K562 (cell line): Measurements from ENCODE around the gene EPHA2. TPM values are rescaled to one million over a fixed set of nuclear protein-coding genes. Genes with fewer than 3 reads are reported as not detected.

Source experiments
- ATF1 ChIP-seq, 2 experiments: fragments of 450-650 bp in 1 of 2; IDR thresholded peaks; 2 replicates each; pipeline ENCODE4 v1.6.1; 2016; ENCODE audit warnings: missing compliant biosample characterization in 1 of 2, missing genetic modification characterization in 1 of 2
- BRCA1 ChIP-seq, 2 experiments: fragments of 450-650 bp in 1 of 2; sonication (generic) in 1 of 2; formaldehyde crosslinking in 1 of 2; IDR thresholded peaks; 2 replicates each; pipeline versions ENCODE4 v1.5.0 to v1.6.1; 2017 to 2020; ENCODE audit warnings: mild to moderate bottlenecking in 1 of 2, missing genetic modification reagents in 1 of 2
- BRD9 ChIP-seq: fragments of 450-650 bp; IDR thresholded peaks from 2 replicates; pipeline ENCODE4 v1.6.1; 2018; ENCODE audit warnings: low read depth; ENCODE audit not compliant: partially characterized antibody
- CEBPB ChIP-seq: fragments of 450-650 bp; IDR thresholded peaks from 2 replicates; pipeline ENCODE4 v1.6.1; 2016; ENCODE audit warnings: missing genetic modification characterization, missing compliant biosample characterization
- CHAMP1 ChIP-seq: fragments of 450-650 bp; IDR thresholded peaks from 2 replicates; pipeline ENCODE4 v1.6.1; 2016; ENCODE audit warnings: mild to moderate bottlenecking
- ETS2 ChIP-seq: IDR thresholded peaks from 2 replicates; pipeline ENCODE4 v1.6.1; 2016; ENCODE audit warnings: borderline replicate concordance, missing genetic modification characterization, mild to moderate bottlenecking, moderate library complexity, missing compliant biosample characterization; ENCODE audit not compliant: poor library complexity, severe bottlenecking
- HMBOX1 ChIP-seq: sonication (generic); IDR thresholded peaks from 2 replicates; pipeline ENCODE4 v1.6.1; 2016
- HNRNPLL ChIP-seq: fragments of 200-400 bp; formaldehyde crosslinking; IDR thresholded peaks from 2 replicates; pipeline ENCODE4 v1.6.1; 2017; ENCODE audit warnings: low read length, low read depth, mild to moderate bottlenecking; ENCODE audit not compliant: poor library complexity, severe bottlenecking
- MCM7 ChIP-seq, 2 experiments: fragments of 450-650 bp; IDR thresholded peaks; 2 replicates each; pipeline ENCODE4 v1.6.1; 2016 to 2018
- NCOA2 ChIP-seq, 2 experiments: fragments of 450-650 bp; IDR thresholded peaks; 2 replicates each; pipeline ENCODE4 v1.6.1; 2018; ENCODE audit warnings: mild to moderate bottlenecking in 2 of 2, moderate library complexity in 1 of 2; ENCODE audit not compliant: partially characterized antibody in 2 of 2
- NUFIP1 ChIP-seq: fragments of 450-650 bp; IDR thresholded peaks from 2 replicates; pipeline ENCODE4 v1.6.1; 2018; ENCODE audit not compliant: partially characterized antibody
- POLR2G ChIP-seq: fragments of 200-400 bp; formaldehyde crosslinking; IDR thresholded peaks from 2 replicates; pipeline ENCODE4 v1.6.1; 2017; ENCODE audit warnings: low read depth, mild to moderate bottlenecking, antibody characterized with exemption, low read length, moderate library complexity
- RBM14 ChIP-seq: fragments of 200-400 bp; formaldehyde crosslinking; IDR thresholded peaks from 2 replicates; pipeline ENCODE4 v1.6.1; 2018; ENCODE audit warnings: low read depth, mild to moderate bottlenecking, low read length, moderate library complexity, borderline replicate concordance; ENCODE audit not compliant: insufficient read depth
- RBM34 ChIP-seq: fragments of 200-400 bp; formaldehyde crosslinking; IDR thresholded peaks from 2 replicates; pipeline ENCODE4 v1.6.1; 2018; ENCODE audit warnings: low read length, borderline replicate concordance; ENCODE audit not compliant: insufficient read depth
- ZBTB26 ChIP-seq: fragments of 450-650 bp; formaldehyde crosslinking; IDR thresholded peaks from 2 replicates; pipeline ENCODE4 v1.4.0; 2022; ENCODE audit warnings: missing genetic modification characterization
- ZNF212 ChIP-seq: fragments of 450-650 bp; formaldehyde crosslinking; IDR thresholded peaks from 2 replicates; pipeline ENCODE4 v1.4.0; 2020; ENCODE audit warnings: mild to moderate bottlenecking
- ZNF316 ChIP-seq: fragments of 450-650 bp; IDR thresholded peaks from 2 replicates; pipeline ENCODE4 v1.6.1; 2016
- polyA plus RNA-seq, 8 experiments: library from polyadenylated mRNA; depleted of rRNA in 4 of 8; stranded (reverse) in 5 of 8; unstranded in 3 of 8; fragments of >200 nt; fragmentation: Nextera tagmentation in 2 of 8; fragmentation: Illumina TruSeq in 1 of 8; extraction: Ambion mirVana in 2 of 8; extraction: Trizol in 1 of 8; gene quantifications; 2 replicates each; pipeline versions ENCODE4 v1.2.1 to v1.2.3, GENCODE V29; 2011 to 2014; ENCODE audit warnings: inconsistent platforms in 1 of 8, missing spikeins in 1 of 8
- total RNA-seq, 7 experiments: library from RNA; depleted of rRNA in 6 of 7; stranded (reverse); fragments of >200 nt in 6 of 7; fragmentation: Illumina TruSeq in 2 of 7; extraction: Trizol in 2 of 7; gene quantifications; 2 replicates each; pipeline versions ENCODE4 v1.2.1 to v1.2.3, GENCODE V29; 2011 to 2021; ENCODE audit warnings: low replicate concordance in 1 of 7
- TF ChIP-seq, protein P1 (sequence below): sonication (generic); formaldehyde crosslinking; IDR thresholded peaks from 2 replicates; pipeline ENCODE4 v1.8.1; 2022; ENCODE audit warnings: missing genetic modification reagents
- TF ChIP-seq, protein P2 (sequence below), 2 experiments: fragments of 450-650 bp in 1 of 2; sonication (generic) in 1 of 2; formaldehyde crosslinking; conservative IDR thresholded peaks; 2 replicates each; pipeline versions ENCODE4 v1.4.0 to v1.8.1; 2020 to 2022; ENCODE audit warnings: mild to moderate bottlenecking in 1 of 2, missing genetic modification reagents in 1 of 2

EPHA2 gene
- total and polyA plus RNA-seq, 9 of the 15 experiments (the other 6 are each of a cell fraction or from before 2014, with no cell fraction given) = 0.04 to 0.40 (median 0.07) TPM; not detected in 4

DNA sequence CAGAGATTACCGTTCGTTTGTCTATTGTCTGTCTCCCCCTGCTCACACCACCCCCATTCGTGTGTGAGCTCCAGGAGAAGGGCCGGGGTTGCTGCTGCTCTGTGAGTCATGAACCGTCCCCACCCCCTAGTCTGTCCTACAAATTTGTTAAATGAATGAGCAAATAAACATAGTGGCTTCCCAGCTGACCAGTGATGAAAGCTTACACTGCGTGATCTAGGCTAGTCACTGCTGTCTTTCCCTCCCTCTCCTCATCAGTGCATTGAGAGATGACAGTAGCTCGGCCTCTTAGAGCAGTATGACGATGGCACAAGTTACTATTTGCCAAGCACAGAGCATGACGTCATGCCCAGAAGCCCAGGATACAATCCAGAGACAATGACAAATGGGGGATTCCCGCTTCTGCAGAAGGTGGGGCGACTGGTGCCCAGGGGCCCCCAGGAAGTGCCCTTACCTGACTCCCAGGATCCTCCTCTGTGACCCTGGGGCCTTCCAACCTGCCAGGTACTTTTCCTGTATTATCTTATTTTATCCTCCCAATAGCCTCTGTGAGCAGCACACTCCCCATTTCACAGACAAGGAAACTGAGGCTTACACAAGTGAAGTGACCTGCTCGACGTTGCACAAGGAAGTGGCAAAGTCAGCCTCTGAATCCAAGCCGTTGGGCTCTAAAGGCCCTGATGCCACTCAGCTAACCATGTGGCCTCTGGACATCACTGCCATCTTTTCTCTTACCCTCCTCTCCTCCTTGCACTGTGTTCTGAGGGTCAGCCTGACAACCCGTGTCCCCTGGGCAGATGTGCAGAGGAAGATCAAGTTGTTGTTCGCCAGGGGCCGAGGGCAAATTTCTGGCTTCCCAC, 8.6 kb upstream of the EPHA2 start (continued):
- TF ChIP-seq ETS2 = no peak
- no peak for TF ChIP-seq BRD9
- no peak for TF ChIP-seq CHAMP1
- TF ChIP-seq RBM34 = no peak
- TF ChIP-seq, protein P1, sequence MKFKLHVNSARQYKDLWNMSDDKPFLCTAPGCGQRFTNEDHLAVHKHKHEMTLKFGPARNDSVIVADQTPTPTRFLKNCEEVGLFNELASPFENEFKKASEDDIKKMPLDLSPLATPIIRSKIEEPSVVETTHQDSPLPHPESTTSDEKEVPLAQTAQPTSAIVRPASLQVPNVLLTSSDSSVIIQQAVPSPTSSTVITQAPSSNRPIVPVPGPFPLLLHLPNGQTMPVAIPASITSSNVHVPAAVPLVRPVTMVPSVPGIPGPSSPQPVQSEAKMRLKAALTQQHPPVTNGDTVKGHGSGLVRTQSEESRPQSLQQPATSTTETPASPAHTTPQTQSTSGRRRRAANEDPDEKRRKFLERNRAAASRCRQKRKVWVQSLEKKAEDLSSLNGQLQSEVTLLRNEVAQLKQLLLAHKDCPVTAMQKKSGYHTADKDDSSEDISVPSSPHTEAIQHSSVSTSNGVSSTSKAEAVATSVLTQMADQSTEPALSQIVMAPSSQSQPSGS (CRISPR knock-in tag) = peak; percentile 69; the same call in 1 of the 2 replicates
- TF ChIP-seq ZBTB26 (CRISPR knock-in tag) = no peak
- no peak for TF ChIP-seq ZNF212 (CRISPR knock-in tag)
- TF ChIP-seq ZNF316 = peak; percentile 14; the same call in 1 of the 2 replicates
- TF ChIP-seq, protein P2, sequence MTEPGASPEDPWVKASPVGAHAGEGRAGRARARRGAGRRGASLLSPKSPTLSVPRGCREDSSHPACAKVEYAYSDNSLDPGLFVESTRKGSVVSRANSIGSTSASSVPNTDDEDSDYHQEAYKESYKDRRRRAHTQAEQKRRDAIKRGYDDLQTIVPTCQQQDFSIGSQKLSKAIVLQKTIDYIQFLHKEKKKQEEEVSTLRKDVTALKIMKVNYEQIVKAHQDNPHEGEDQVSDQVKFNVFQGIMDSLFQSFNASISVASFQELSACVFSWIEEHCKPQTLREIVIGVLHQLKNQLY (CRISPR knock-in tag; conservative IDR thresholded peaks at IDR 0.05) = no peak
- TF ChIP-seq HMBOX1 = peak; percentile 77; the same call in 1 of the 2 replicates
- TF ChIP-seq RBM14 = no peak
- TF ChIP-seq CEBPB (tag) = peak; percentile 58
- no peak for TF ChIP-seq POLR2G
- no peak for TF ChIP-seq NCOA2 (IDR thresholded peaks at IDR 0.05; ENCODE audit: partially characterized antibody in 2 of 2)
- no peak for TF ChIP-seq NUFIP1
- TF ChIP-seq MCM7 (IDR thresholded peaks at IDR 0.05) = no peak
- no peak for TF ChIP-seq BRCA1 (IDR thresholded peaks at IDR 0.05)
- TF ChIP-seq BRCA1 (CRISPR knock-in tag; IDR thresholded peaks at IDR 0.05) = no peak
- no peak for TF ChIP-seq HNRNPLL
- no peak for TF ChIP-seq ATF1 (CRISPR knock-in tag; IDR thresholded peaks at IDR 0.05)
- peak; percentile 98 for TF ChIP-seq ATF1 (tag; IDR thresholded peaks at IDR 0.05)
